IMR-90 (cell line): ENCODE results near the gene PCGF2.

Source experiments
- CTCF ChIP-seq: conservative IDR thresholded peaks from 2 replicates; pipeline ENCODE4 v1.5.1; 2012; ENCODE audit warnings: mild to moderate bottlenecking, low read depth, low read length, improper control_type of control experiment
- MXI1 ChIP-seq: IDR thresholded peaks from 2 replicates; pipeline ENCODE4 v1.6.1; 2012; ENCODE audit warnings: low read depth, mild to moderate bottlenecking, low read length, moderate library complexity, borderline replicate concordance
- RFX5 ChIP-seq: IDR thresholded peaks from 2 replicates; pipeline ENCODE4 v1.8.0; 2012; ENCODE audit warnings: low read depth, mild to moderate bottlenecking, low read length, moderate library complexity

GRCh38 chr17:38690386-38690785, 57.8 kb downstream of the PCGF2 start:
- TF ChIP-seq CTCF (no peak), MXI1 (no peak), RFX5 (no peak)
